ENCODE measurements around the gene GNG13.
A peak's percentile ranks its signal among the peaks of the same experiment; 100 is the strongest.

Gene GNG13

DNA sequence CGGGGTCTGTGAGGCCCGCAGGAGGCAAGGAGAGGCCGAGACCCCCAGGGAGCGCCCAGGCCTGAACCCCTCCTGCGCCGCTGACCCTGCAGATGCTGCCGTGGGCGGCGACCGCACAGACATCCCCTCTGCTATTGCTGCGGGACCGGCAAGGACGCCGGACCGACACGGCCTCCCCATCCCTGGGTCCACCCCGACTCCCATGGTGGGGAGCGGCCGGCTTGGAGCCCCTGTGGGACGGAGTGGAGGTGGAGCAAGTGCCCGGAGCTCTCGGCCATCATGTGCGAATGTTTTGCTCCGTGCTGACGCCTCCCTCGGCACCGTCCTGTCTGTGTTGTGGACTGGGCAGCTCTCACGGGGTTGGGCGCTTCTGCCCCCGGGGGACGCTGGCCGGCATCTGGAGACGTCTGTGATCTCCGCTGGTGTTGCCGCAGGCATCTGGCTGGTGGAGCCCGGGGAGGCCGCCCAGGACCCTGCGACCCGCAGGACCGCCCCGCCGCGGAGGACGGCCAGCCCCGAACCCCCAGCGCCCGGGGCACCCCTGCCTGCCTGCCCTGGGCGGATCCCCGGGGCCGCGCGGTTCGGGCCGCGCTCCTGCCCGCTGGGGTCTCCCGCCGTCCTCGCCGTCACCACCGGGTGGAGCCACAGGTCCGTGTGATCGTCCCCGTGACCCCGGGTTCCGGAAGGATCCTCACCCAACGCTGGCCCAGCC is 12.8 kb upstream of the GNG13 start:
- DNase-seq: peak; percentile 62 to 69

DNA sequence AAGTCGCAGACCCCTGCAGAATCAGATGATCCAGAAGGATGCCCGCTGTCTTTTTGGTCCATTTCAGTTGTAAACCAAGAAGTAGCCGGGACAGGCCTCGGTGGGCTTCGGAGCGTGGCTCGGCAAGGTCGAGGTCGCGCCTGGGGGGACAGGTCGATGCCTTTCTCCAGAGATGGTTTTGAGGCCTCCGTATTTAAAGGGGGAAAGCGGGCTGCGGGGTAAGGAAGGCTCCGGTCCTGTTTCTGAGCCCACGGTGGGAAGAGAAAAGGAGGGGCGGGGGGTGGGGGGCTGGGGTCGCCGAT is 7.5 kb upstream of the GNG13 start:
- no peak for DNase-seq

DNA sequence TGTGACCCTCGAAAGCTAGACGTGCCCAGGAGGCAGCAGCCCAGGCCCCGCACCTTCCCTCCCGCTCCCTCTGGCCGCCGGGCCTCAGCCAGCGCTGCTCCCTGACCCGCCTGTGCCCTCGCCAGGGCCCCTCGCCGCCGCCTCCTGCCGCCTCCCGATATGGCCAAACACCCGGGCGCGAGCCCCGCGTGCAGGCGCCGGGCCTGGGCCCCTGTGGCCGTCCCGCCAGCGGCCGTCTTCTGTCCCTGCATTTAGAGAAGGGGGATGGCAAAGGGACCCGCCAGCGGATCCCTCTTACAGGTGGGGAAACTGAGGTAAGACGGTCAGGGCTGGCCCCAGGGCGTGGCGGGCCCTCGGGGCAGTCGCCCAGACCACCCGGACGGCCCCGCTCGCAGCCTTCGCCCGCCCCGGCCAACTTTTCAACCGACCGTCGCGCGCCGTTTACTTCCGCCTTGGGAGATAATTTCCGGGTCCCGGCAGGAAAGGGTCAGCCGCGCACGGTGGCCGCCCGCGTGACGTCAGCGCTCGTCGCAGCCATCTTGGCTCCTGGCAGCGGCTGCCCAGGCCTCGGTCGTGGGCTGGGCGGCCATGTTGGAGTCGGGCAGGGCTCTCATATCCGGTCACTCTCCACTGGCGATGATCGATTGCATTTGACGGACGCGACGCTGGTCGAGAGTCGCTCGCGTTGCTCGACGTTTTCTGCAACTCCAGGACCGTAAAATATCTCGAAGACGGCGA is 7.0 kb upstream of the GNG13 start:
- peak; percentile 90 to 91 for DNase-seq

- no peak for DNase-seq
Measured at GRCh38 chr16:805474-805873, 4.9 kb upstream of the GNG13 start.

DNA sequence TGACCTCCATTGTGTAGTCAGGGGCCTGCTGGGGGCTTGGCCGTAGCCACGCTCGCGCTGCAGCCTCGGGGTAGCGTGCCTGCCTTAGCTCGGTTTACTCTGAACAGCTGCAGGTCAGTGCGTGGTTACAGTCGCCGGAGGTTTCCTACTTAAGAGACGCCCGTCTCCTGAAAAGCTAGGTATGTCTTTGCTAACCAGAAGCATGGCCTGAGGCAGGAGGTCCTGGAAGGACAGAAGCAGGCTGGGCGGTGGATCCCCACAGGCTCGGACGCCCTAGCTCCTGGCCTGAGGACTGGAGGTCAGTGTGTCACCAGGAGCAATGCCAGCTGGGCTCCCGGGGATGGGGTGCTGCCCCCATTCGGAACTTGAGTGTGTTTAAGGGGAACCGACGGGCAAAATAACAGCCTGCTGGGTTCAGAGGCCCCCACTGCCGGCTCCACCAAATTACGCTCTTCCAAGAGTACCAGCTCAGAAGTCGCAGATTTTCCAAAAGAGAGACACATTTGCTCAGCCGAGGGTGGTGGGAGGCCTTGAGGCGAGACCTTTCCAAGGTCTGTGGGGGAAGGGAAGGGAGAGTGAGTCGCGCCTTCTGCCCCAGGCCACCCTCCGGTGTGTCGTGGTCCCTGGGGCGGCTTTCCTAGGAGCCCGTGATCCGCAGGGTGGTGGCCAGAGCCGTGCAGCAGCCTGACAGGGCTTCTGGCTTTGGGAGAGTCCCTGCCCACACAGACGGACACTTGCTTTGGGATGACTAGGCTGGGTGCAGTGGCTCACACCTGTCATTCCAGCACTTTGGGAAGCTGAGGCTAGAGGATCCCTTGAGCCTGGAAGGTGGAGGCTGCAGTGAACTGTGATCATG is 3.9 kb upstream of the GNG13 start:
- DNase-seq: no peak

- no peak for DNase-seq
Measured at GRCh38 chr16:803754-804080, 3.2 kb upstream of the GNG13 start.

DNA sequence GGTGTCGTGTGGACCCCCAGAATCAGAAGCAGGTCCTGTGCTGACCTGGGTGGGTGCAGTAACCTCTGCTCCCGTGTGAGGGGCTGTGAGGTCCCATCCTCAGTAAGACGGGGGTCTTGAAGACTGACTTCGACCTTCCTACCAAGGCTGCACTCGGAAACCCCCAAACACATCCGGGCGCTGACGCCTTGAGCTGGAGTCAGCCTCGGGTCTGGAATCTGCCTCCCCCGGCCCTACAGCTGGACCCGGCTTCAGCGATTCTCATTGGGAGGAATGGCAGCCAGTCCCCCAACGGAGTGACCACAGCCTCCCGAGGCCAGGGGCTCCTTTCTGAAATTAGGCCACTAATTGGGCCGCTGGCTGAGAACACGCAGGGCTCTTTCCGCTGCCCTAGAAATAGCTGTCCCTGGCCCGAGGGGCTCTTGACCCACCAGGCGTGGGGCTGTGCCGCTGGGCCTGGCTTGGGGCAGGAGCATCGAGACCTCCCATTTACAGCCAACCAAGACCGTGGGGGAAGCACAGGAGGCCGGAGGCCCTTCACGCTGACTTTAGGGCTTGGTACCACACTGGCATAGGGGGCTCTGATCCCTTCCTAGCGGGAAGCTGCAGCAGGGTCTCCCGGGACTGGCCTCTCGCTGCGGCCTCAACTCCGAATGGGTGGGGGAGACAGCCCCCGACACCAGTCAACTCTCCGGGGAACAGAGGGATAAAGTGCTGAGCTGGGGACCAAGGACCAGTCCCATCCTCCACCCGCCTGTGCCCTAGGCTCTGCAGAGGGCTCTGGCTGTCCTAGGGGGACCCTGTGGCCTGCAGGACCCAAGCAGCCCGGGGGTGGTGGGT is 2.6 kb upstream of the GNG13 start:
- DNase-seq: no peak

DNA sequence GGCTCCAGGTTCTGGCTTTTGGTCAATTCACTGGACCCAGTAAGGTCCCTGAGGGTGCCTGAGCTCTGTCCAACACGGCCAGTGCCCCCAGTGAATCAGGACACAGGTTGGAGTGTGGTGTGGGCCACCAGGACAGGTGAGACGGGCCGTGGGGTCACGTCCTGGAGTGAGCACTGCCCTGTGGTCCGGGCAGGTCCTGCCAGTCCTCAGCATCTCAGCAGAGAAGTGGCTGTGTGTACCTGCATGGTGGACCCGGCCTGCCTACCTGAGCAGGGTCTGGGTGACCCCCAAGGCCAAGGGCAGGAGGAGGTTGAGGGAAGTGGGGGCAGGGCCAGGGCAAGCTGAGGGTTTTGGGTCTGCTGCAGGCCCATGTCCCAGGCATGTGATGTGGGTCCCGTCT is 1.9 kb upstream of the GNG13 start:
- DNase-seq: no peak

DNA sequence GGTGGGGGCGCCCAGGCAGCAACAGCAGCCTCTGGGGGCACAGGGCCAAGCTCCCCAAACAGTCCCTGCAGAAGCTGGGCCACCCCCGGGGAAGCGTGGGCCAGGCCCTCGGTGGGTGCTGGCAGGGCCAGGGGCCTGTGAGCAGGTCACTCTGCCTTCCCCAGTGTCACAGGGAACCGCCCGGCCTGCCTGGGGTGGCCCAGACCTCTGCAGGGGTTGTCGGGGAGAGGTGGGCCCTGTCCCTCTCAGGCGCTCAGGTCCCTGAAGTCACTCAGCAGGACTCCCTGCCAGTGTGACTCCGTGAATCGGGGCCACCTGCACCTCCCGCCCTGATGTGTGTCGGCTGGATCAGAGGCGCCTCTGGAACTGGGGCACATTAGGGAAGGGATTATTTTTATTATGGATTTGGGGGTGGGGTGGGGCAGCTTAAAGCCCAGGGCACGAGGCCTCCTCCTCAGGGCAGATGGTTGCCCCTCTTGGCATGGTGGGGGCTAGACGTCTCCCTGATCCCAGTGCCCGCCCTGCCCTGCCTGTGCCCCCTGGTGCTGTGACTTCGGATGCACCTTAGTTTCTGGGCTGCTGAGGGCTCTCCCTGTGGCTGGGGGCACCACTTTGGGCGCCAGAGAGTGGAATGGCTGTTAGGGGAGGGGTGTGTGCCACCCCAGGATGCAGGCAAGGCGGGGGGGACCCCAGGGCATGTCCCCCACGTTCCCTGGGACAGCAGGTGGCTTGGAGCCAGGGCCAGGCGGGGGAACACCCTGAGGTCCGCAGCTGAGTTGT is 1.2 kb upstream of the GNG13 start:
- DNase-seq: no peak

- no peak for DNase-seq
Measured at GRCh38 chr16:800834-801511, 439 bp upstream of the GNG13 start.

DNA sequence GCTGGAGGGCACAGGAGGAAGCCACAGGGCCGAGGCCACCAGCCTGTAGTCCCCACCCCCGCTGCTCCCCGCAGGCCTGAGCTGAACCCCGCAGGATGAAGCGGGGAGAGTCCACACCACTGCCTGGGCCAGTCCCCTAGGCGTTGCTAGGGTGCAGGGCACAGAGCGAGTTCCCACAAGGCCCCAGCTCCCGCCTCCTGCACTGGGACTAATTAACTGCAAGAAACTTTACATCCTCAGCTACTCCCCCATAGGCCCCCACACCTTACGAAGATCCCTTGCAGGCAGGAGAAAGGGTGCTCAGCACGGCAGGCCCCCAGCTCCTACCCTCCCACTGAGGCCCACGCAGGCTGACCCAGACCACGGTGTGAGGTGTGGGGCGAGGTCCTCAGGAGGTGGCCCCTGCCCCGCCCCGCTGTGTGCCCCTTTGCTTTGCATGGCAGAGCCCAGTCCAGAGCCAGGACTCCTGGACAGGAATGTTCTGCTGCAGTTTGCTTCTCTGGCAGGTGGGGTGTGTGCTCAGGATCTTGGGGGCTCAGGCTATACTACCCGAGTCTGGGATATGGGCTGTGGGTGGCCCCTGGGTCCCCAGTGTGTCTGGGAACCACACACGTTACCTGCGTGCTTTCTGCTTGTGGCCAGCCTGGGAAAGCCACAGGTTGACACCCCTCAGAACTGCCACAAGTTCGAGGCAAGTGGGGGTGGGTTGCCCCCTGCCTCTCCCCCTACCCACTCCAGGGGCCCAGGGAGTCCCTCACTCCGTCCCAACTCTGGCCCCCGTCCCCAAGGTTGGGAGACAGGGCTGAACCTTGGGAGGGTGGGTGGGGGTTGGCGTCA is 1.2 kb downstream of the GNG13 start:
- no peak for DNase-seq

- no peak for DNase-seq
Measured at GRCh38 chr16:798666-799065, 1.9 kb downstream of the GNG13 start.

GRCh38 chr16:797686-798085 is 2.8 kb downstream of the GNG13 start:
- no peak for DNase-seq

- DNase-seq: peak; percentile 36 to 42
Measured at GRCh38 chr16:797120-797420, 3.5 kb downstream of the GNG13 start.

GRCh38 chr16:796296-797119 is 4.0 kb downstream of the GNG13 start:
- no peak for DNase-seq

DNA sequence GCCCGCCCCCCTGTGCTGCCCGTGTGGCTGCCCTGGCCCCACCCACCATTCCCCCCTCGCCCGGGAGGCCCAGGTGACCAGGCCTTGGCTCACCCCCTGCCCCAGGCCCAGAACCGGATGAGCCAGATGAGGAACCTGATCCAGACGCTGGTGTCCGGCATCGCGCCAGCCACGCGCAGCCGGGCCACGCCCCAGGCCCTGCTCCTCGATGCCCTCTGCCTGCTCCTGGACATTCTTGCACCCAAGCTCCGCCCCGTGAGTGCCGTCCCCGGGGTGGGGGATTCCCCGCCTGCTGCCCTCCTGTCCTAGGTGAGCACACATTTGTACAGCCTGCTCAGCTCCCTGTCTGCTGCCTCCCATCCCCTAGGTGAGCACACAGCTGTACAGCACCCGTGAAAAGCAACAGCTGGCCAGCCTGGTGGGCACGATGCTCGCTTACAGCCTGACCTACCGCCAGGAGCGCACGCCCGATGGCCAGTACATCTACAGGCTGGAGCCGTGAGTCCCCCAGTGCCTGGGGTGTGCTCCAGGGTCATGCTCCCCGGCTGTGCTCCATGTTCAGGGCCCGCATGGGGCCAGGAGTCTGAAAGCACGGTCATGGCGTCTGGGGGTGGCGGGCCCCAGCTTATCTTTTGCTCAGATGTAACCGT is 4.8 kb downstream of the GNG13 start:
- DNase-seq: no peak

GRCh38 chr16:794853-795466 is 5.6 kb downstream of the GNG13 start:
- DNase-seq: no peak

DNA sequence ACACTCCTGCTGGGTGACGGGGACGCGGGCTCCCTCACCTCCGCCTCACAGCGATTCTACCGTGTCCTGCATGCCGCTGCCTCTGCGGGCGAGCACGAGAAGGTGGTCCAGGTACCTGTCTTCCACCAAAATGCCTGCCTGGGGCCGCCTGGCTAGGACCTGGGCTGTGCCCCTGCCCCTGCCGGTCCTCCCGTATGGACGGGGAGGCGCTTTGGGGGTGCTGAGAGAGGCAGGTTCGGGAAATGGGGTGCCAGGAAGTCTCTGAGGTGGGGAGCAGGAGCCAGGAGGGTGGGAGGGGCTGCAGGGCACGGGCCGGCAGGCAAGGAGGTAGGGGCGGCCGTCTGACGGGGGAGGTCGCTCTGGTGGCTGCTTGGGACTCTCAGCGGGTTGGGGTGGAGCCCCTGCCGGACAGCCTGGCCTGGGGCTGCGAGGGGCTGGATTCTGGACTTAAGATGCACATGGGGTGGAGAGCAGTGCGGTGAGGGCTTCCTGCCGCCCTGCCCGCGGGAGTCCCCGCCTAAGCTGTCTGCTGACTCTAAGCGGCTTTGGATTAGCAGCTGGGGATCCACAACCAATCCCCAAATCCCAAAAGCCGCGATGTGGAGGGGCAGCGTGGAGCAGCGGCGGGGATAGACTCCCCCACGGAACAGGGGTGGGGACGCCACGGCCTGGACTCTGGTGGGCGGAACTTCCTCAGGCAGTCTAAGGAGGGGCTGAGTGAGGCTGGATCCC is 6.3 kb downstream of the GNG13 start:
- DNase-seq: no peak
